ENCODE results near the gene CTXND1.

The CTXND1 gene

GRCh38 chr15:80217327-80217900, 34.6 kb downstream of the CTXND1 start:
- TF ChIP-seq YY1 (IDR thresholded peaks at IDR 0.05; ENCODE audit: low read depth) (no peak), TAF1 (IDR thresholded peaks at IDR 0.05; ENCODE audit: low read depth) (no peak), CEBPB (IDR thresholded peaks at IDR 0.05) (no peak), MAX (IDR thresholded peaks at IDR 0.05) (no peak), USF1 (IDR thresholded peaks at IDR 0.05) (no peak), ZBTB7A (IDR thresholded peaks at IDR 0.05; ENCODE audit: low read depth) (no peak)

- no peak for TF ChIP-seq TAF1 (IDR thresholded peaks at IDR 0.05; ENCODE audit: low read depth)
- TF ChIP-seq MAX (IDR thresholded peaks at IDR 0.05) = no peak
- no peak for TF ChIP-seq TEAD4 (IDR thresholded peaks at IDR 0.05)
- TF ChIP-seq TCF12 (IDR thresholded peaks at IDR 0.05; ENCODE audit: low read depth) = no peak
- no peak for TF ChIP-seq CEBPB (IDR thresholded peaks at IDR 0.05)
- no peak for TF ChIP-seq ZBTB7A (IDR thresholded peaks at IDR 0.05; ENCODE audit: low read depth)
- TF ChIP-seq FOXM1 (IDR thresholded peaks at IDR 0.05; ENCODE audit: borderline replicate concordance, low read depth) = no peak
- TF ChIP-seq EP300 (IDR thresholded peaks at IDR 0.05; ENCODE audit: borderline replicate concordance) = no peak
- no peak for TF ChIP-seq USF1 (IDR thresholded peaks at IDR 0.05)
- TF ChIP-seq CREB1 (IDR thresholded peaks at IDR 0.05; ENCODE audit: low read depth) = no peak
- TF ChIP-seq REST (IDR thresholded peaks at IDR 0.05; ENCODE audit: low read depth) = no peak
Observed at GRCh38 chr15:80216911-80217310, 35.1 kb downstream of the CTXND1 start.

- TF ChIP-seq REST (IDR thresholded peaks at IDR 0.05; ENCODE audit: low read depth) = no peak
- no peak for TF ChIP-seq CREB1 (IDR thresholded peaks at IDR 0.05; ENCODE audit: low read depth)
- no peak for TF ChIP-seq CEBPB (IDR thresholded peaks at IDR 0.05)
- TF ChIP-seq ZBTB7A (IDR thresholded peaks at IDR 0.05; ENCODE audit: low read depth) = no peak
- no peak for TF ChIP-seq TCF12 (IDR thresholded peaks at IDR 0.05; ENCODE audit: low read depth)
- no peak for TF ChIP-seq EGR1 (IDR thresholded peaks at IDR 0.05)
- no peak for TF ChIP-seq TAF1 (IDR thresholded peaks at IDR 0.05; ENCODE audit: low read depth)
- TF ChIP-seq RAD21 (IDR thresholded peaks at IDR 0.05; ENCODE audit: low read depth) = no peak
- no peak for TF ChIP-seq USF1 (IDR thresholded peaks at IDR 0.05)
Observed at GRCh38 chr15:80216141-80216540, 35.9 kb downstream of the CTXND1 start.

GRCh38 chr15:80214910-80215309, 37.1 kb downstream of the CTXND1 start:
- no peak for TF ChIP-seq TCF12 (IDR thresholded peaks at IDR 0.05; ENCODE audit: low read depth)
- no peak for TF ChIP-seq TEAD4 (IDR thresholded peaks at IDR 0.05)
- TF ChIP-seq ZBTB7A (IDR thresholded peaks at IDR 0.05; ENCODE audit: low read depth) = no peak
- TF ChIP-seq REST (IDR thresholded peaks at IDR 0.05; ENCODE audit: low read depth) = no peak
- TF ChIP-seq FOXM1 (IDR thresholded peaks at IDR 0.05; ENCODE audit: borderline replicate concordance, low read depth) = no peak
- no peak for TF ChIP-seq CREB1 (IDR thresholded peaks at IDR 0.05; ENCODE audit: low read depth)
- no peak for TF ChIP-seq YY1 (IDR thresholded peaks at IDR 0.05; ENCODE audit: low read depth)
- no peak for TF ChIP-seq USF1 (IDR thresholded peaks at IDR 0.05)
- TF ChIP-seq CEBPB (IDR thresholded peaks at IDR 0.05) = no peak
- no peak for TF ChIP-seq EGR1 (IDR thresholded peaks at IDR 0.05)

All from Ishikawa (cell line).